Measurements from ENCODE around the gene CTSE.
"Not testable (repeated sequence)": the region's sequence is repeated elsewhere in the genome, so short reads cannot be mapped to it uniquely, and the experiment has no call there.

CTSE gene

DNA sequence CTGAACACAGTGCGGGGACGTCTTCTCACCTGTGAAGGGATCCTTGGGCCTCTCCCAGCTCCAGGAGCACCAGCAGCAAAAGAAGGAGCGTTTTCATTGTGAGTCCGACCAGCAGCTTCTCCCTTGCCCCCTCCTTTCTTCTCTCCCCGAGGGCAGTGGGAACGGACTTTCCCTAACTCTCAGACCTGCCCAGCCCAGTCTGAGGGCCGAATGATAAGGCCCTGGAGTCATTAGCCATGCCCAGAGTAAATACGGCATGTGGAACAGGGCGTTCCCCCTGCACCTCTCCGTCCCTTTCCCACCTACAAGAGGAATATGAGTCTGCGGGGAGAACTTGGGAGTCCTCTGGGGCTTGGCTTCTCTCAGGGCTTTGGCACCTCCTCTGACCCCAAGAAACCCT is at the start of gene CTSE:
TSS of gene CTSE (minus strand) at position 201 of the 400 bp plus-strand sequence. CDS start at position 97, 104 bp downstream.
- DNase-seq: no peak

DNA sequence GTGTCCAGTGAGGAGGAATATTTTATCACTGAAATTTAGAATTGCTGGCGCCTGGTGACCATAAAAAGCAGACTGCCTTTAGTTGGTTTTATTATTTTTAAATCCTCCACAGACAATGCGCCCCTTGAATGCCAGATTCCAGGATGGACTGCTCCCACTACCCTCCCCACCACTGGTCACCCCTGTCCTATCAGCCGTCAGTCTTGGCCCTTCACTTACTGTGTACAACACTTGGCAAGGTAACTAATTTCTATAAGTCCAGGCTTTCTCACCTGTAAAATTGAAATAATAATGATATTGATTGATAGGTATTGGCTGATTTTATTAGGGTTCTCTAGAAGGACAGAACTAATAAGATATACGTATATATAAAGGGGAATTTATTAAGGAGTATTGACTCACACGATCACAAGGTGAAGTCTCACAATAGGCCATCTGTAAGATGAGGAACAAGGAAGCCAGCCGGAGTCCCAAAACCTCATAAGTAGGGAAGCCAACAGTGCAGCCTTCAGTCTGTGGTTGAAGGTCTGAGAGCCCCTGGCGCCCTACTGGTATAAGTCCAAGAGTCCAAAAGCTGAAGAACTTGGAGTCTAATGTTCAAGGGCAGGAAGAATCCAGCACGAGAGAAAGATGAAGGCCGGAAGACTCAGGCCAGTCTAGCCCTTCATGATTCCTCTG is 47.1 kb upstream of the CTSE start:
- DNase-seq: no peak

DNA sequence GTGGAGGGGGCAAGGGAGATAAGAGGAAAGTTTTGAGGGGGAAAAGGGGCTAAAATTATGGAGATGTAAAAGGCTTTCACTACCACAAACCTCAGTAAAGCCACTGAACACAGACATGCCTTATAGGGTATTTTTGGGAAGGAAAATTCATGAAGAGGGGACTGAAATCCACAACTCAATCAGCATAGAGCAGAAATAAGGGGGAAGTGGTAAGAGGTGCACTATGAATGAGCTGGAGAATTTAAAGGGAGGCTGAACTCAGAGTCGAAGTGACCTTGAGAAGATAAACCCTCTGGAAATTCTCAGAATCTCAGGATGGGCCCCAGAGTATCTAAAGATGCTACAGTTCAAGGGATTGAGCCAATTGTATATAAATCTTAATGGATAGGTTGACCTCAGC is 44.6 kb upstream of the CTSE start:
- no peak for DNase-seq

DNA sequence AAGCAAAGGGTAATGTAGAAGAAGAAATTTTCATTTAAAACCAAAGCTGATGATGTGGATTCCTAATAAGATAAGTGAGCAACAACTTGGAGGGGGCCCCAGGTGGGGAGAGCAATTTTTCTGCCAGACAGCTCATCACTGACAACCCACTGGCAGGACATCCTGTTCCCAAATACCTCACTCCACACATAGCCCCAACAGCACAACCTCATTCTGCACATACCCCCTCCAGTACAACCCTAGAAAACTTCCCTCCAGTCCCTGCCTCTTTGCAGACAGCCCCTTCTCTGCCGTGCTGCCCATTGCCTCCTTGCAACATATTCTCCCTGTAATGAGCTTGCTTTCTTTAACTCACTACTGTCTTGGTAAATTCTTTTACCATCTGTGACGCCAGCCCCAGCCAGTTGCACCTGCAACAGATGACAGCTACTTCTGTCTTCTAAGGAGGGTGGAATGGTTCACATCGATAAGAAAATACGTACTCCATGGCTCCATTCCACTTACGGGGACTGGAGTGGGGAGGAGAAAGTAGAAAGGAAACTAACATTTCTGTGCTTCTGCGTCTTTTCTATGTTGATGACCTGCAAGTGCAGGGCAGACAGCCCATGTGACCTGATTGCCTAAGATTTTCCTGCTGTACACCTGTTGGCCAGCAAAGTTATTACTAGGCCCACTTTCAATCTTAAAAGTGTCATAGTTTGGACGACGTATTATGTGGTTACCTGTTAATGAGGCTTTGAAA is 44.0 kb upstream of the CTSE start:
- DNase-seq: no peak

DNA sequence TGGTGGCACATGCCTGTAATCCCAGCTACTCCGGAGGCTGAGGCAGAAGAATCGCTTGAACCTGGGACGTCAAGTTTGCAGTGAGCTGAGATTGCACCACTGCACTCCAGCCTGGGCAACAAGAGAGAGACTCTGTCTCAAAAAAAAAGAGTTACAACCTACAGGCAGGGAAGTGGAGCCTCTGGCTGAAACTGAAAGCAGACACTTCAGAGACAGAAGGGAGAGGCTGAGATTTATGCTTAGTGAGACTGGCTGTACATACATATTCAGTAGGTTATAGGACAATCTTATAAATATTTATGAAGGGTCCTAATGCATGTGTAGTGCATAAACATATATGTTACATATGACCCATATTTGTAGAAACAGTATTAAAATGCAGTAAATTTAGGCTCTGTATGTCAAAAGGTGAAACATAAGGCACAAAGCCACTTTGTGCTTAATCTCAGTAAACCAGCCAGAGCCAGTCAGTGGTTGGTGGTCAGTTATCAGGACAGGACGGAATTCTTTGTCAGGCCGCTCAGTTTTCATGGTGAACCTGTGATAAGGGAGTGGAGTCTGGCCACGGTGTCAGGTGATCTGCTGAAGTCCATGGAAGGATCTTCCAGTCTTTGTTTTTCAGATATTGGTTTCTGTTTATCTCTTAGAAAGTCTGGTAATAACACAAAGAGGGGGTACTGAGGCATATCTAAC is 42.9 kb upstream of the CTSE start:
- DNase-seq: no peak

DNA sequence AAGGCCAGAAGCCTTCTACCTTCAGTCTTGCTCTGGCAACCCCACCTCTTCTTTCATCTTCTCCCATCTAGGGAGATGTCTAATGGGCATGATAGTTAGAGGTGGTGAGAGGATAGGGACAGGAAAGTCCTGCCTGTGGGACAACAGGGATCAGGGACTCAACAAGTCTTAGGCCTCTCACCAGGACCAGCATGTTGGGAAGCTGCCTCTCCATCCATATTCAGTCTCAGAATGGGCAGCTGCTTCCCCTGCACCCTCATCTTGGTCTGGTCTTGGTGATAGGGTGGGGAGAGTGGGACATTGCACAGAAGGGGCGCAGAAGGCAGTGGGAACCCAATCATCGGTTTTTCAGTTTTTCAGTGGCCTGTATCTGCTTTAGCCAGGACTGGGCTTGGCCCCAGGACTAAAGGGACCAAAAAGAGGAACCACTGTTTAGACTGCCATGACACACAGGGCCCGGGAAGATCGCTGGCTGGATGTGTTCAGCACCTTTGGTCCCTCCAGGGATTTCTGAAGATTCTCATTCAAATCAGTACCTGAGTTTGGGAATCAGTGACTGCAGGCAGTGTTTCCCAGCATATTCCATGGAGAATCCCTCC is 42.0 kb upstream of the CTSE start:
- DNase-seq: no peak

DNA sequence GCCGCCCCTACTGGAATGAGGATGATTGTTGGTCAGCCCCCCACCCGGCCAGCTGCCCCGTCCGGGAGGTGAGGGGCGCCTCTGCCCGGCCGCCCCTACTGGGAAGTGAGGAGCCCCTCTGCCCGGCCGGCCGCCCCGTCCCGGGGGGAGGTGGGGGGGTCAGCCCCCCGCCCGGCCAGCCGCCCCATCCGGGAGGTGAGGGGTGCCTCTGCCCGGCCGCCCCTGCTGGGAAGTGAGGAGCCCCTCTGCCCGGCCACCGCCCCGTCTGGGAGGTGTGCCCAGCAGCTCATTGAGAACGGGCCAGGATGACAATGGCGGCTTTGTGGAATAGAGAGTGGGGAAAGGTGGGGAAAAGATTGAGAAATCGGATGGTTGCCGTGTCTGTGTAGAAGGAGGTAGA is 40.8 kb upstream of the CTSE start:
- DNase-seq: not testable (repeated sequence)

DNA sequence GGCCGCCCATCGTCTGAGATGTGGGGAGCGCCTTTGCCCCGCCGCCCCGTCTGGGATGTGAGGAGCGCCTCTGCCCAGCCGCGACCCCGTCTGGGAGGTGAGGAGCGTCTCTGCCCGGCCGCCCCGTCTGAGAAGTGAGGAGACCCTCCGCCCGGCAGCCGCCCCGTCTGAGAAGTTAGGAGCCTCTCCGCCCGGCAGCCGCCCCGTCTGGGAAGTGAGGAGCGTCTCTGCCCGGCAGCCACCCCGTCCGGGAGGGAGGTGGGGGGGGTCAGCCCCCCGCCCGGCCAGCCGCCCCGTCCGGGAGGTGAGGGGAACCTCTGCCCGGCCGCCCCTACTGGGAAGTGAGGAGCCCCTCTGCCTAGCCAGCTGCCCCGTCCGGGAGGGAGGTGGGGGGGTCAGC is 40.3 kb upstream of the CTSE start:
- DNase-seq: not testable (repeated sequence)

DNA sequence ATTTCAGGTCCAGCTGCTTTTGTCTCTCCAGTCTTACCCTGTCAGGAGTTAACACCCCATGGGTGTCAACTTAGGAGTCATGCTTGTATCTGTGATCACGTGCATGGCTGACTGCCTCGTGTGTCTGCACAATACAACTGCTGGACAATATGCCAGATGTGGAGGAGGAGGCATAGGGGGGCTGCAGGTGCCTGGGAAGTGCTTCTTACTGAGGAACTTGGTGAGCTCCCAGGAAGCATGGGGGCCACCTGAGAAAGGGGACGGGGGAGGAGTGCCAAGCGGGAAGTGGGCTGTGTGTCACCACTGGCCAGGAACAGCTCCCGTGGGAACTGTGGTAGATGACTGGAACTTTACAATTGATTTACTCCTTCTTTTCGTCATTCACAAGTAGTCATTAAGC is 38.8 kb upstream of the CTSE start:
- DNase-seq: no peak

DNA sequence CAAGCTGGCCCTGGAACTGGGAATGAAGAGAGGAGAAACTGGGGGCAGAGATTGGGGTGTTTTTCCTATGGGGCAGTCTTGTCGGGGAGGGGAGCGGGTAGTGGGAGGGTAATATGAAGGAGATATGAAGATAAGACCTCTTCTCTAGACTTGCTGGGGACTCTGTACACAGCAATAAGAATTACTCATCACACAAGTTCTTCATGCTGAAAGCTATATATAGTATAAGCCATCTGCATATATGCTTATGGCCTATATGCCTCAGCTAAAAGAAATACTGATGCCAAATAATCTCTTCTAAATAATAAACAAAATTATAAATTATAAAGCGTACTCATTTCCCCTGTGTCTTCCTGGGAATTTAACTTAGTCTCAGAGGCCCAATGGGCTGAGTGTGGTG is 37.1 kb upstream of the CTSE start:
- DNase-seq: no peak

DNA sequence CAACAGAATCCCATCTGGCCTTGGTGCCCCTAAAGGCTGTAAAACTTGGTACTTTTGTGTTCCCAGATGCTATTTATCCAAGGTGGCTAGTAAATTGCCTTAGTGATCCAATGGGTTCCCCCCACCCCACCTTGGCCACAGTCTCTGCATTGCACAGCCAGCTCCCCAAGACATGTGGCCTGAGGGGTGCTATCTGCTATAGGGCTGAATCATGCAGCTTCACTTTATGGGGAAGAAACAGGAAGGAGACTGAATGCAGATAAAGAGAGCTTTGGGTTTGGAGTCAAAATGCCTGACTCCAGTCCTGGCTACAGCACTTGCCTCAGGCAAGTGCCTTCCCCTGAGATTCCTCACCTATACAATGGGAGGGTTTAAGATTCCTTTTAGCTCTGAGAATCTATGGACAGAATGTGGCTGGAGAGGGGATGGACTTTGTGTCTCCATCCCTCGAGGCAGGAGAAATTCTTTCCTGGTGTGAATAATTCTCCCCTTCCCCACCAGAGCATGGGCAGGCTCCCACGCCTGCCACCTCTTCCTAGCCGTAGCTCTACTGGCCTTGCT is 35.7 kb upstream of the CTSE start:
- no peak for DNase-seq

DNA sequence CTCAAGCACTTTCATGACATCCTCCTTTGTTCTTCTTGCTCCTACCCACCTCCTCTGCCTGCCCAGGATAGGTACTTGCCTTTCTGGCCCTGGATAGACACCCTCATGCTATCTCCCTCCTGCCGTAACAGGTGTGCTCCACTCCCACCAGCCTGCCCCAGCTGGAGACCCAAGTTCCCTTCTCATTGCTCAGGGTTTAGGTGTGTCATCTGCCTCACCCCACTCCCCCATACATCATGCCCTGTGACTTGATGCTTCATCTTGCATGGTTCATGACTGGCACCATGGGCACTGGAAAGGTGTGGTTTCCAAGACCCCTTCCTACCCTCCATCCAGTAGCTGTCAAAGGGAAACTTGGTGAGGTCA is 35.2 kb upstream of the CTSE start:
- DNase-seq: no peak

DNA sequence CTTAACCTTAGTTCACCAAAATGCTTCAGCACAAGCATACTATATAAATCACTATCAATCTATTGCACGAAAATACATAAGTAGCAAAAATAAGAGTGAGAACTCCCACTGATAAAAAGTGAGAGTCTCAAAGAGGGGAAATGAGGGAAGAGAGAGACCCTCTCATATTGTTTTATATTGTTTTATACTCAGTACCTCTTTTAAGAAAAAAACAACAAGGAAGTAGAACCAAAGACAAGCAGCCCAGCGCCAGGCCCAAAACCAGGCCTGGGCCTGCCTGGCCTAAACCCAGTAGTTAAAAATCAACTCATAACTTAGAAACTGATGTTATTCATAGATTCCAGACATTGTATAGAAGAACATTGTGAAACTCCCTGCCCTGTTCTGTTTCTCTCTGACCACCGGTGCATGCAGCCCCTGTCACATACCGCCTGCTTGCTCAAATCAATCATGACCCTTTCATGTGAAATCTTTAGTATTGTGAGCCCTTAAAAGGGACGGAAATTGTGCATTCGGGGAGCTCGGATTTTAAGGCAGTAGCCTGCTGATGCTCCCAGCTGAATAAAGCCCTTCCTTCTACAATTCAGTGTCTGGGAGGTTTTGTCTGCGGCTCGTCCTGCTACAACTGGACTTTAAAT is 34.7 kb upstream of the CTSE start:
- DNase-seq: not testable (repeated sequence)

DNA sequence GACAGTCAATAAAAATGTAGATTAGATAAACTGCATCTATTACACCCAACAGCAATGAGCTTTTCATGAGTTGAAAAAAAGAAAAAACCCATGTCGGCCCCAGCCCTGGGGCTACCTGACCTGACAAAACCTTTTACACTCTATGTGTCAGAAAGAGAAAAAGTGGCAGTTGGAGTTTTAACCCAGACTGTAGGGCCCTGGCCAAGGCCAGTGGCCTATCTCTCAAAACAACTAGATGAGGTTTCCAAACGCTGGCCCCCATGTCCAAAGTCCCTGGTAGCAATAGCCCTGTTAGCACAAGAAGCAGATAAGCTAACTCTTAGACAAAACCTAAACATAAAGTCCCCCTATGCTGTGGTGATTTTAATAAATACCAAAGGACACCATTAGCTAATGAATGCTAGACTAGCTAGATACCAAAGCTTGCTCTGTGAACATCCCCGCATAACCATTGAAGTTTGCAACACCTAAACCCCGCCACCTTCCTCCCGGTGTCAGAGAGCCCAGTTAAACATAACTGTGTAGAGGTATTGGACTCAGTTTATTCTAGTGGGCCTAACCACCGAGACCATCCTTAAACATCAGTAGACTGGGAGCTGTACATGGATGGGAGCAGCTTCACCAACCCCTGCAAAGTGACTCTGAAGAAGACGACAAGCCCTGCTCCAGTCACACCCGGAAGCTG is 32.1 kb upstream of the CTSE start:
- not testable (repeated sequence) for DNase-seq

DNA sequence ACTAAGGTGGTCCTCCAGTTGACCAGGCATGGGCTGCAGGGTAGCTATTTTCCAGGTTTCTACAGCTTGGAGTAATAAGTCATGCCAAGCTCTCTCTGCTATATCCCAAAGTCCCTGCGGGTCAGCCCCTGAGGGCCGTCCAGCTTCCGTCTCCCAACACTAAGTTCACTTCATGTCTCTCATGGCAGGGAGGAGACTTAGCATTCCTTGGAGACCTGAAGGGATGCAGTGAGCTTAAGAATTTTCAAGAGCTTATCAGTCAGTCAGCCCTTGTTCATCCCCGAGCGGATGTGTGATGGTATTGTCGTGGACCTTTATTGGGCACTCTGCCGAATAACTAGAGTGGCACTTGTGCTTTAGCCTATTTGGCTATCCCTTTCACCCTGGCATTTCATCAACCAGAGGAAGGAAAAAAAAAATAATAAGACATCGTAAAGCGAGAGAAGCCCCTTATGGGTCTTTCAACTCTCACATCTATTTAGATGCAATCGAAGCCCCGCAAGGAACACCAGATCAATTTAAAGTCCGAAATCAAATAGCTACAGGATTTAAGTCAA is 31.5 kb upstream of the CTSE start:
- not testable (repeated sequence) for DNase-seq

DNA sequence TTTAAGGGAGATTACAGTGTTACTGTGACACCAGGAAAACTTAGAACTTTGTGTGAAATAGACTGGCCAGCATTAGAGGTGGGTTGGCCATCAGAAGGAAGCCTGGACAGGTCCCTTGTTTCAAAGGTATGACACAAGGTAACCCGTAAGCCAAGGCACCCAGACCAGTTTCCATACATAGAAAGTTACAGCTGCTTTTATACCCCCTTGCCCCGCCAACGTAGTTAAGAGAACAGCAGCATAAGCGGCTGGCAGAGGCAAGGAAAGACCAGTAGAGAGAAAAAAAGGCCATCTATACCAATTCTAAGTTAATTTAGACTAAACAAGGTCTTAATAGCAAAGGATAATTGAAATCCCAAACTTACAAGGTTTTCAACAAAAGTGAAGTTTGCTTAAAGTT is 29.9 kb upstream of the CTSE start:
- DNase-seq: not testable (repeated sequence)

DNA sequence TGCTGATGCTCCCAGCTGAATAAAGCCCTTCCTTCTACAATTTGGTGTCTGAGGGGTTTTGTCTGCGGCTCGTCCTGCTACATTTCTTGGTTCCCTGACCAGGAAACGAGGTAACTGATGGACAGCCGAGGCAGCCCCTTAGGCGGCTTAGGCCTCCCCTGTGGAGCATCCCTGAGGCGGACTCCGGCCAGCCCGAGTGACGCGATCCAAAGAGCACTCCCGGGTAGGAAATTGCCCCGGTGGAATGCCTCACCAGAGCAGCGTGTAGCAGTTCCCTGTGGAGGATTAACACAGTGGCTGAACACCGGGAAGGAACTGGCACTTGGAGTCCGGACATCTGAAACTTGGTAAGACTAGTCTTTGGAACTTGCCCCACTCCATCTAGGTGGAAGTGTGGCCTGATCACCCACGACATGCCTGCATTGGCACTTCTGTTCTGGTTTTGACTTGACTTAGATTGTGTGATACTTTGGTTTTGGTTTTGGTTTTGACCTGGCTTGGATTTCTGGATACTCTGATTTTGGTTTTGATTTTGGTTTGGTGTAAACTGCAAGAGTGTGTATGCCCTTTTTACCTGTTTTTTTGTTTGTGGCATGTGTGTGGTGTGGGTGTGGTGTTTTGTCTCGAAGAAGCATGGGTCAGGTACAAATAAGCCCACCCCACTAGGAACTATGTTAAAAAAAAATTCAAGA is 29.4 kb upstream of the CTSE start, which contains the start of gene RHEX:
TSS of gene RHEX (plus strand) at position 255 of the 692 bp plus-strand sequence. CDS start 44,656 bp downstream, outside the sequence.
- not testable (repeated sequence) for DNase-seq

DNA sequence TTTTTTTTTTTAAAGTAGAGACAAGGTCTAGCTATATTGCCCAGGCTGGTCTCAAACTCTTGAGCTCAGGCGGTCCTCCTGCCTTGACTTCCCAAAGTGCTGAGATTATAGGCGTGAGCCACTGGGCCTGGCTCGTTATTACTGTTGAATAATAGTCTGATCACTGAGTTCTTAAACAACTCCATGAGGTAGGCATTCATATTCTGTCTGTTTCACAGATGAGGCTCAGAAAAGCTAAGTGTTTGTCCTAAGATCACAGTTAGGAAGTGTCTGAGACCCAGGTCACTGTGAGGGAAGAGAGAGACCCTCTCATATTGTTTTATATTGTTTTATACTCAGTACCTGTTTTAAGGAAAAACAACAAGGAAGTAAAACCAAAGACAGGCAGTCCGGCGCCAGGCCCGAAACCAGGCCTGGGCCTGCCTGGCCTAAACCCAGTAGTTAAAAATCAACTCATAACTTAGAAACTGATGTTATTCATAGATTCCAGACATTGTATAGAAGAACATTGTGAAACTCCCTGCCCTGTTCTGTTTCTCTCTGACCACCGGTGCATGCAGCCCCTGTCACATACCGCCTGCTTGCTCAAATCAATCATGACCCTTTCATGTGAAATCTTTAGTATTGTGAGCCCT is 28.7 kb upstream of the CTSE start:
- DNase-seq: not testable (repeated sequence)

DNA sequence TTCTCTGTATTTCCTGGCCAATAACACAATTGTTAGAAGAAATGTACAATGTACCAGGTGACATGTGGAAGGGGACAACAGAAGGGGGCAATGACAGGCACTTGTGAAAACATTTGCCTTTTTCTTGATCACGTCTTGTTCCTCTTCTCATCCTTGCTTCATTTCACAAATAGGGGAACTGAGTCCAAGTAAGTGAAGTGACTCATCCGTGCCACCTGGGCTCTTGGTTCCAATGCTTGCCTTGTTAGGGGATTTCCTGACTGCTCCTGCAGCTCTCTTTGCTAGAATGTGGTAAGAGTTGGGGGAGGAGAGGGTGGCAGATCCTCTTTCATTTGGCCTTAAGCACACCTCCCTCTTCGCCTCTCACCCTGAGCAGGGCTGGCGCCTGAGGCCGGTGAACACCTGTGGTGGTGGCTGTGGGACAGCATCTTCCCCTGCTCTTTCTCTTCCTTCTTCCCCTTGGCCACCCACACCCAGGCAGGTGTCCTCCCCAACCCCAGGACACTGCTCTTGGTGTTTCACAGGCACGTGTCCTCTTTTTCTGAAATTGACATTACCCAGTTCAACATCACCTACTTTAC is 27.1 kb upstream of the CTSE start:
- DNase-seq: no peak
